ENCODE results near the gene STPG1.
A peak's percentile ranks its signal among the peaks of the same experiment; 100 is the strongest.
"Not testable (repeated sequence)": the region's sequence is repeated elsewhere in the genome, so short reads cannot be mapped to it uniquely, and the experiment has no call there.

STPG1 gene

DNA sequence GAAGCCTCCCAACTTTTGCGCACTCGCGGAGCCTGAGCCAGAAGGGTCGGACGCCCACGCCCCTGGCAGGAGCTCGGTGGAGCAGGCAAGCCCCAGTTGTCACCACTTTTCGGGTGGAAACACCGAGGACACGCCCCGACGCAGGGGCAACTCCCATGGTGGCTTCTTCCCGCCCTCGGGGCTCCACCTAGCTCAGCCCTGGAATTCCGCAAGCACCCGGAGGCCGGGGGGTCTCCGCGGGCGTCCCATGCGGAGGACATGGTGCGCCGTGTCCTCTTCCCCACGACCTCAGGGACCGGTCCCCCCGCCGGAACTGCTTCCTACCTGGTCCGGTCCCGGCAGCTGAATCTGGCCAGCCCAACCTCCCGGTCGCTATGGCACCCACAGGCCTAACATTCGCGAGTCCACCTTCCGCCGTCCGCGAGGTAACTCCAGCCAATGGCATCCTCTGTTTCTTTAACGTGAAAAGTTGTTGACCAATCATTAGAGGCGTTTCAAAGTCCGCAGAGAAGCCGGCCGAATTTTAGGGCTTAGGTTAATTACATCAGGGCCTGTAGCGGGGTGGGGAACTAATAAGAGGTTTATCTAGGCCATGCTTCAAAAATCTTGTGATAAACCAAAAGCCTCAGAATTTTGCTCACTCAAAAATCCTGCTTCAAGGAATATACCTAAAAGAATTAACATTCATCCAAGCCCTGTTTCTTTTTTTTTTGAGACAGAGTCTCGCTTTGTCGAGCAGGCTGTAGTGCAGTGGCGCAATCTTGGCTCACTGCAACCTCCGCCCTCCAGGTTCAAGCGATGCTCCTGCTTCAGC lies at the start of gene STPG1:
Gene STPG1 (minus strand): TSS at position 433 of the 814 bp plus-strand sequence. CDS start 12,394 bp downstream, outside the sequence.
- Mint-ChIP-seq H3K27ac (peak within 1 kb of the TSS; percentile 81), H3K4me1 (ENCODE audit: low read depth) (peaks cover 54% of the 10 kb centered on the region), H3K9me3 (no peaks in the 10 kb centered on the region), H3K36me3 (ENCODE audit: low read depth) (peaks cover under 1% of the 10 kb centered on the region), H3K27me3 (no peaks in the 10 kb centered on the region), H3K4me3 (peak within 1 kb of the TSS; percentile 89)

DNA sequence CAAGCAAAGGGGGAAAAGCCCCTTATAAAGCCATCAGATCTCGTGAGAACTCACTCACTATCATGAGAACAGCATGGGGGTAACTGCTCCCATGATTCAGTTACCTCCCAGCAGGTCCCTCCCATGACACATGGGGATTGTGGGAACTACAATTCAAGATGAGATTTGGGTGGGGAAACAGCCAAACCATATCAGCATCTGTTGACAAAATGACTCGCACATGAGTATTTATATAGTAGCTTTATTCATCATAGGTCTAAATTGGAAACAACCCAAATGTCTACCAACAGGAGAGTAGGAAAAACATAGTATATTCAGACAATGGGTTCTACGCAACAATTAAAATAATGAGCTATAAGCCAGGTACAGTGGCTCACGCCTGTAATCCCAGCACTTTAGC lies 48.5 kb upstream of the STPG1 start:
- H3K9me3 Mint-ChIP-seq, H3K4me3 Mint-ChIP-seq, H3K27ac Mint-ChIP-seq, H3K27me3 Mint-ChIP-seq: not testable (repeated sequence)
- Mint-ChIP-seq H3K4me1 (ENCODE audit: low read depth) (peaks cover 28% of the 10 kb centered on the region), H3K36me3 (ENCODE audit: low read depth) (peaks cover 76% of the 10 kb centered on the region)

- H3K9me3 Mint-ChIP-seq: peaks cover 6% of the 10 kb centered on the region
- peaks cover 24% of the 10 kb centered on the region for H3K4me1 Mint-ChIP-seq (ENCODE audit: low read depth)
- H3K27ac Mint-ChIP-seq: peak overlapping the region; percentile 50
- no peaks in the 10 kb centered on the region for H3K27me3 Mint-ChIP-seq
- H3K4me3 Mint-ChIP-seq: no peak overlapping the region
- H3K36me3 Mint-ChIP-seq (ENCODE audit: low read depth): peaks cover 72% of the 10 kb centered on the region
Measured at GRCh38 chr1:24459551-24460266, 46.1 kb upstream of the STPG1 start.

DNA sequence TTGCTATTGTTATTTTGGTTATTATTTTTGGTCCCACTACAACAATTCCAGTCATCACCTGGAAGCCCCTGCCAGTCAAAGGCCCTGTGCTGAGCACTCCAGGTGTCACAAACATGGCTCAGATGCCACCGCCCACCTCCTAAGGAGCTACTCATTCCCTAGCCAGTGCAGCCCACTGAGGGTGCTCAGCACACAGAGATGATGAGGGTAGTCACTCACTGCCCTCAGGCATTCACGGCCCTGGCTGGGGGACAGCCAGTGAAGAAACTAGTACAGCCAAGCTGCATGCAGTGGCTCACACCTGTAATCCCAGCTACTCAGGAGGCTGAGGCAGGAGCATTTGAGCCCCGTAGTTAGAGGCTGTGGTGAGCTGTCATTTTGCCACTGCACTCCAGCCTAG lies 44.3 kb upstream of the STPG1 start:
- no peaks in the 10 kb centered on the region for H3K27me3 Mint-ChIP-seq
- H3K4me3 Mint-ChIP-seq: no peak overlapping the region
- H3K36me3 Mint-ChIP-seq (ENCODE audit: low read depth): peaks cover 76% of the 10 kb centered on the region
- H3K9me3 Mint-ChIP-seq: peaks cover 6% of the 10 kb centered on the region
- no peak overlapping the region for H3K27ac Mint-ChIP-seq
- H3K4me1 Mint-ChIP-seq (ENCODE audit: low read depth): peaks cover 13% of the 10 kb centered on the region

GRCh38 chr1:24455272-24455671 lies 41.7 kb upstream of the STPG1 start:
- H3K27ac Mint-ChIP-seq: no peak overlapping the region
- H3K27me3 Mint-ChIP-seq: no peaks in the 10 kb centered on the region
- H3K4me3 Mint-ChIP-seq: no peak overlapping the region
- peaks cover 74% of the 10 kb centered on the region for H3K36me3 Mint-ChIP-seq (ENCODE audit: low read depth)
- H3K9me3 Mint-ChIP-seq: no peaks in the 10 kb centered on the region
- H3K4me1 Mint-ChIP-seq (ENCODE audit: low read depth): peaks cover 9% of the 10 kb centered on the region

- peaks cover 3% of the 10 kb centered on the region for H3K4me1 Mint-ChIP-seq (ENCODE audit: low read depth)
- H3K27ac Mint-ChIP-seq: no peak overlapping the region
- H3K27me3 Mint-ChIP-seq: no peaks in the 10 kb centered on the region
- peaks cover 74% of the 10 kb centered on the region for H3K36me3 Mint-ChIP-seq (ENCODE audit: low read depth)
- no peaks in the 10 kb centered on the region for H3K9me3 Mint-ChIP-seq
- H3K4me3 Mint-ChIP-seq: no peak overlapping the region
Measured at GRCh38 chr1:24454673-24455072, 41.1 kb upstream of the STPG1 start.

- Mint-ChIP-seq H3K27me3 (no peaks in the 10 kb centered on the region), H3K4me3 (no peak overlapping the region), H3K9me3 (no peaks in the 10 kb centered on the region), H3K27ac (no peak overlapping the region), H3K4me1 (ENCODE audit: low read depth) (no peaks in the 10 kb centered on the region), H3K36me3 (ENCODE audit: low read depth) (peaks cover 65% of the 10 kb centered on the region)
Measured at GRCh38 chr1:24452922-24453485, 39.4 kb upstream of the STPG1 start.

DNA sequence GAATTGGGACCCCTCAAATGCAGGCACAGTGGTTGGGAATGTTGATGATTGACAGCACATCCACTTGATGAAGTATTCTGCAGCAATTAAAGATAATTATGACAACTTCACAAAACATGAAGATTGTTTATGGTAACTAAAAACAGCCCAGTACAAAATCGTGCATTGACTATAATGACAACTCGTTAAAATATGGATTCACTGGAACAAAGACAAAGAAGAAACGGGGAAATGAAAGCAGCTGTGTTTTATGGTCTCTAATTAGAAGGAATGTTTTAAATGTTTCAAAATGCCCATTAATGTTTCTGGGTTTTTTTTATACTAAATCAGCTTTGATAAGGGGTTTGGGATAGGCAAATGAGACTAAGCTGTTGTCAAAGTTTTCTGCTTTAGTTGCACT lies 38.2 kb upstream of the STPG1 start:
- Mint-ChIP-seq H3K27ac (no peak overlapping the region), H3K4me3 (no peak overlapping the region), H3K4me1 (ENCODE audit: low read depth) (no peaks in the 10 kb centered on the region), H3K27me3 (no peaks in the 10 kb centered on the region), H3K9me3 (no peaks in the 10 kb centered on the region), H3K36me3 (ENCODE audit: low read depth) (peaks cover 61% of the 10 kb centered on the region)

DNA sequence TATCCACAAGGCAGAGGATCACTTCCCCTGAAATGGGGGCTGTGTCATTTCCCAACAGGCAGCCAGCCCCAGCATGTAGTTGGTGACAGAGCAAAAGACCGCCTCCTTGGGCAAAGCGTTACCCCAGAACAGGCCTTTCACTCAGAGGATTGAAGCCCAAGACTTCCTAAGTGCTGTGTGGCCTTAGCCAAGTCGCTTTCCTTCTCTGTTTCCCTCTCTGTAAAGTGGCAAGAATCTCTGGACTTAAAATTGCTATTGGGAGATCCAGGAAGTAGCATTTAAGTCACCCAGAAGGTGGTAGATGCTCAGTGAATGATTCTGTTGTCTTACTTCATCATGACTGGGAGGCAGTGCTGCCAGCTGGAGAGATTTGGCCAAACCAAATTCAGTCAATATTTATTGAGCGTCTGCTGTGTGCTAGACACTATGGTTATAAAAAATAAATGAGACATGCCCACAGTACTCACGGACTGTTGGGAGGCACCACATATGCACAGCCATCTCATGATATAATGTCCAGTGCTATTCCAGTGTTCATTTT lies 37.3 kb upstream of the STPG1 start:
- Mint-ChIP-seq H3K36me3 (ENCODE audit: low read depth) (peaks cover 65% of the 10 kb centered on the region), H3K9me3 (no peaks in the 10 kb centered on the region), H3K4me1 (ENCODE audit: low read depth) (no peaks in the 10 kb centered on the region), H3K4me3 (no peak overlapping the region), H3K27ac (no peak overlapping the region), H3K27me3 (no peaks in the 10 kb centered on the region)

DNA sequence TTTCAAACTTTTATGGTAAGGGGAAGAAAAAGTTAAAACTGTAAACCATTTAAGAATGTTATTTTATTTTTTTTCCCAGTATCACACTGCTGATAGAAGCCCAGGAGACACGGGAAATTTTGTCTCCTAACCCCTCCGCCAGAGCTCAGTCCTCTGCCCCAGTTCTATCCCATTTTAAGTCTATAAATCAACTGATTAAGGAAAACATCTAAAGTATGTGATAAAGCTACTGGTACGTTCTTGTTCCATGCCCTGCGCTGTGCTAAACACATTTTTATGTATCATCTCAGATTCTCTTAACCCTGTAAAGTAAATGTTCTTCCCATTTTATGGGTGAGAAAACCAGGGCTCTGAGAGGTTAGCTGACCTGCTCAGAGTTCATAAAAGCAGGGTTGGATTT lies 36.7 kb upstream of the STPG1 start:
- Mint-ChIP-seq H3K36me3 (ENCODE audit: low read depth) (peaks cover 69% of the 10 kb centered on the region), H3K9me3 (no peaks in the 10 kb centered on the region), H3K27me3 (no peaks in the 10 kb centered on the region), H3K27ac (no peak overlapping the region), H3K4me1 (ENCODE audit: low read depth) (no peaks in the 10 kb centered on the region), H3K4me3 (no peak overlapping the region)

DNA sequence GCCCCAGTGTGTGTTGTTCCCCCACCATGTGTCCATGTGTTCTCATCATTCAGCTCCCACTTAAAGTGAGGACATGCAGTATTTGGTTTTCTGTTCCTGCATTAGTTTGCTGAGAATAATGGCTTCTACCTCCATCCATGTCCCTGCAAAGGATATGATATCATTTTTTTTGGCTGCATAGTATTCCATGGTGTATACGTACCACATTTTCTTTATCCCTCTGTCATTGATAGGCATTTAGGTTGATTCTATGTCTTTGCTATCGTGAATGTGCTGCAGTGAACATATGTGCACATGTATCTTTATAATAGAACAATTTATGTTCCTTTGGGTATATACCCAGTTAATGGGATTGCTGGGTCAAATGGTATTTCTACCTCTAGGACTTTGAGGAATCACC lies 32.9 kb upstream of the STPG1 start:
- not testable (repeated sequence) for H3K27me3 Mint-ChIP-seq; H3K9me3 Mint-ChIP-seq; H3K4me1 Mint-ChIP-seq (ENCODE audit: low read depth); H3K27ac Mint-ChIP-seq; H3K4me3 Mint-ChIP-seq
- peaks cover 48% of the 10 kb centered on the region for H3K36me3 Mint-ChIP-seq (ENCODE audit: low read depth)

GRCh38 chr1:24443241-24443656 lies 29.7 kb upstream of the STPG1 start:
- no peaks in the 10 kb centered on the region for H3K4me1 Mint-ChIP-seq (ENCODE audit: low read depth)
- no peak overlapping the region for H3K4me3 Mint-ChIP-seq
- H3K36me3 Mint-ChIP-seq (ENCODE audit: low read depth): peaks cover 35% of the 10 kb centered on the region
- H3K9me3 Mint-ChIP-seq: no peaks in the 10 kb centered on the region
- no peaks in the 10 kb centered on the region for H3K27me3 Mint-ChIP-seq
- H3K27ac Mint-ChIP-seq: no peak overlapping the region

DNA sequence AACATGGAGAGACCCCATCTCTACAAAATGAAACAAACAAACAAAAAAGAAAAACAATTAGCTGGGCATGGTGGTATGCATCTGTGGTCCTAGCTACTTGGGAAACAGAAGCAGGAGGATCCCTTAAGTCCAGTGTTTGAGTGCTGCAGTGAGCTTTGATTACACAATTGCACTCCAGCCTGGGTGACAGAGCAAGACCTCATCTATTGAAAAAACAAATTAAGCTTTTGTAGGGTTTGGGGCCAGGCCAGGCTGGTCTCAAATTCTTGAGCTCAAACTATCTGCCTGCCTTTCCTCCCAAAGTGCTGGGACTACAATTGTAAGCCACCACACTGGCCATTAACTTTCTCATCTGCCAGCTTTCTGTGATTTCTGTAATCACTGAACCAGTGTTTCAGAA lies 29.2 kb upstream of the STPG1 start:
- Mint-ChIP-seq H3K4me1 (ENCODE audit: low read depth) (peaks cover under 1% of the 10 kb centered on the region), H3K36me3 (ENCODE audit: low read depth) (peaks cover 36% of the 10 kb centered on the region), H3K27me3 (no peaks in the 10 kb centered on the region), H3K4me3 (no peak overlapping the region), H3K9me3 (no peaks in the 10 kb centered on the region), H3K27ac (no peak overlapping the region)

DNA sequence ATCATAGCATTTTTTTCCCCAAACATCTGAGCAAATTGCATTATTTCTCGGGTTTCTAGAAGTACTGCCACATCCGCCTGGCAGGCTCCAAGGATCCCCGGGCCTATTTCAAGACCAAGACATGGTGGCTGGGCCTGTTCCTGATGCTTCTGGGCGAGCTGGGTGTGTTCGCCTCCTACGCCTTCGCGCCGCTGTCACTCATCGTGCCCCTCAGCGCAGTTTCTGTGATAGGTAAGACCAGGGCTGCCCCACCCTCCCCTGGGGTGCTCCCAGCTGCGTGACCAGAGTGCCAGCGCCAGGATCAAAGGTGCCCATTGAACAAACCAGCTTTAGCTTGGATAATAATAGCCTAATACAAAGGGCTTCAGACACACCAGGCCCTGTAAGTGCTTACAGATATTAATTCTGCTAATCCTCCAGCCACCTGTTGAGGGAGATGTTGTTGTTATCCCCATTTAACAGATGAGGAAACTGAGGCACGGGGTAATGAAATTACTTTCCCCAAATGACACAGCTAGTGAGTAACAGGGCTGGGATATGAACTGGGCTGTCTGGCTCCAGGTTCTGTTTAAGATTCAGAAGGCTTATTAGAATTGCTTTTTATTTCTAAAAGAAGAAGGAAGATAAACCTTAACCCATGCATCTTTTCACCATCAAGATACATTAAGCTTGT lies 28.6 kb upstream of the STPG1 start:
- Mint-ChIP-seq H3K9me3 (no peaks in the 10 kb centered on the region), H3K27ac (no peak overlapping the region), H3K4me1 (ENCODE audit: low read depth) (peaks cover 3% of the 10 kb centered on the region), H3K36me3 (ENCODE audit: low read depth) (peaks cover 38% of the 10 kb centered on the region), H3K27me3 (no peaks in the 10 kb centered on the region), H3K4me3 (no peak overlapping the region)

DNA sequence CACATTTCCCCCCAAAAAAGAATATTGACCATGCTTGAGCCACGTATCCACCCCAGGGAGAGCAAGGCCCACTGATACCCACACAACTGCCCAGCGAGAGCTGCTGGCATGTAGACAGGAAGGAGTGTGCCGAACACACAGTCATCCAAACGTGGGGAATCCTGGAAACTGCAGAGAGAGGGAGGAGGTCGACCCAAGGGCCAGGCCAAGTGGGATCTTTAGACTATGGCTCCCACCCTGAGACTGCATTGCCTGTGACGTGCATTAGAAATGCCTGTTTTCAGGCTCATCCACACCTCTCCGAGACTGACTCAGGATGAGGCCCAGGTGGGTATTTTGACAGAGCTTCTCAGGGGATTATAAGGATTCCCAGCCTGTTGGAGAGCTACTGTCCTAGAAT lies 27.9 kb upstream of the STPG1 start:
- no peak overlapping the region for H3K27ac Mint-ChIP-seq
- H3K36me3 Mint-ChIP-seq (ENCODE audit: low read depth): peaks cover 32% of the 10 kb centered on the region
- no peaks in the 10 kb centered on the region for H3K27me3 Mint-ChIP-seq
- H3K9me3 Mint-ChIP-seq: no peaks in the 10 kb centered on the region
- H3K4me1 Mint-ChIP-seq (ENCODE audit: low read depth): peaks cover 3% of the 10 kb centered on the region
- H3K4me3 Mint-ChIP-seq: no peak overlapping the region

Data from stimulated activated naive CD8-positive, alpha-beta T cell treated with anti-CD3 and anti-CD28 coated beads, Interleukin-15, Interleukin-2, amounts not matched to agents 100 ng/mL and 50 ng/mL, for 24 hours (primary cell).